Muscle layer of duodenum (tissue), 2 donors: ENCODE data around the gene MANSC1.
"Not testable (repeated sequence)": the region's sequence is repeated elsewhere in the genome, so short reads cannot be mapped to it uniquely, and the experiment has no call there.

ENCODE experiments used
- H3K27ac ChIP-seq: one replicate; pipeline ENCODE4 v1.7.0; 2013; ENCODE audit warnings: mild to moderate bottlenecking, low read length
- H3K27me3 ChIP-seq: one replicate; pipeline ENCODE4 v1.7.0; 2013; ENCODE audit warnings: low read depth, mild to moderate bottlenecking, control low read depth, low read length
- H3K36me3 ChIP-seq, 2 donors: one replicate each; pipeline ENCODE4 v1.7.0; 2013; ENCODE audit warnings: low read length in 2 of 2, control low read depth in 1 of 2, mild to moderate bottlenecking in 1 of 2; ENCODE audit not compliant: insufficient read depth in 2 of 2, control insufficient read depth in 1 of 2
- H3K4me1 ChIP-seq, 2 donors: one replicate each; pipeline ENCODE4 v1.7.0; 2013; ENCODE audit warnings: low read length in 2 of 2, mild to moderate bottlenecking in 2 of 2, control low read depth in 1 of 2, moderate library complexity in 1 of 2; ENCODE audit not compliant: insufficient read depth in 2 of 2, control insufficient read depth in 1 of 2
- H3K4me3 ChIP-seq, 2 donors: one replicate each; pipeline ENCODE4 v1.7.0; 2013; ENCODE audit warnings: low read length in 2 of 2, low read depth in 1 of 2, mild to moderate bottlenecking in 1 of 2
- H3K9me3 ChIP-seq, 2 donors: one replicate each; pipeline ENCODE4 v1.7.0; 2013; ENCODE audit warnings: low read length in 2 of 2, control low read depth in 1 of 2, mild to moderate bottlenecking in 1 of 2; ENCODE audit not compliant: control insufficient read depth in 1 of 2
- donor health status: healthy.

MANSC1 gene

GRCh38 chr12:12315838-12316237 lies 34.2 kb downstream of the MANSC1 start:
- H3K36me3 ChIP-seq: no peaks in the 10 kb centered on the region
- H3K27ac ChIP-seq: no peak overlapping the region
- no peaks in the 10 kb centered on the region for H3K27me3 ChIP-seq
- H3K9me3 ChIP-seq: no peaks in the 10 kb centered on the region
- no peak overlapping the region for H3K4me3 ChIP-seq
- H3K4me1 ChIP-seq: peaks cover 0 to 5% of the 10 kb centered on the region in 2 donors

GRCh38 chr12:12310695-12311094 lies 39.3 kb downstream of the MANSC1 start:
- not testable (repeated sequence) for H3K27ac ChIP-seq, H3K9me3 ChIP-seq, H3K36me3 ChIP-seq, H3K27me3 ChIP-seq, H3K4me1 ChIP-seq, H3K4me3 ChIP-seq

GRCh38 chr12:12305568-12306300 lies 44.3 kb downstream of the MANSC1 start:
- Histone ChIP-seq H3K36me3 (no peaks in the 10 kb centered on the region), H3K9me3 (no peaks in the 10 kb centered on the region), H3K27me3 (no peaks in the 10 kb centered on the region), H3K4me3 (no peak overlapping the region), H3K4me1 (no peaks in the 10 kb centered on the region), H3K27ac (no peak overlapping the region)

GRCh38 chr12:12302976-12303375 lies 47.1 kb downstream of the MANSC1 start:
- no peaks in the 10 kb centered on the region for H3K27me3 ChIP-seq
- H3K27ac ChIP-seq: no peak overlapping the region
- no peaks in the 10 kb centered on the region for H3K4me1 ChIP-seq
- H3K36me3 ChIP-seq: no peaks in the 10 kb centered on the region
- H3K9me3 ChIP-seq: no peaks in the 10 kb centered on the region
- H3K4me3 ChIP-seq: no peak overlapping the region

GRCh38 chr12:12301122-12301521 lies 48.9 kb downstream of the MANSC1 start:
- no peak overlapping the region for H3K4me3 ChIP-seq
- no peaks in the 10 kb centered on the region for H3K9me3 ChIP-seq

GRCh38 chr12:12297201-12297830 lies 52.7 kb downstream of the MANSC1 start:
- H3K27ac ChIP-seq: no peak overlapping the region
- no peak overlapping the region for H3K4me3 ChIP-seq
- no peaks in the 10 kb centered on the region for H3K27me3 ChIP-seq
- H3K36me3 ChIP-seq: no peaks in the 10 kb centered on the region
- no peaks in the 10 kb centered on the region for H3K4me1 ChIP-seq
- no peaks in the 10 kb centered on the region for H3K9me3 ChIP-seq

More at GRCh38 chr12:12301122-12301521, 48.9 kb downstream of the MANSC1 start:
- H3K4me1 ChIP-seq: no peaks in the 10 kb centered on the region
- no peak overlapping the region for H3K27ac ChIP-seq
- H3K36me3 ChIP-seq: no peaks in the 10 kb centered on the region
- no peaks in the 10 kb centered on the region for H3K27me3 ChIP-seq

- Histone ChIP-seq H3K36me3 (no peaks in the 10 kb centered on the region), H3K27ac (no peak overlapping the region), H3K4me3 (no peak overlapping the region), H3K4me1 (no peaks in the 10 kb centered on the region), H3K27me3 (no peaks in the 10 kb centered on the region), H3K9me3 (no peaks in the 10 kb centered on the region)
Observed at GRCh38 chr12:12294215-12295005, 55.6 kb downstream of the MANSC1 start.

- no peaks in the 10 kb centered on the region for H3K27me3 ChIP-seq
- no peak overlapping the region for H3K27ac ChIP-seq
- H3K36me3 ChIP-seq: no peaks in the 10 kb centered on the region
- no peaks in the 10 kb centered on the region for H3K4me1 ChIP-seq
- no peak overlapping the region for H3K4me3 ChIP-seq
- no peaks in the 10 kb centered on the region for H3K9me3 ChIP-seq
Observed at GRCh38 chr12:12290206-12290605, 59.8 kb downstream of the MANSC1 start.

- H3K4me3 ChIP-seq: no peak overlapping the region
- peaks cover 0 to 6% of the 10 kb centered on the region in 2 donors for H3K4me1 ChIP-seq
- H3K36me3 ChIP-seq: no peaks in the 10 kb centered on the region
- no peaks in the 10 kb centered on the region for H3K9me3 ChIP-seq
- no peaks in the 10 kb centered on the region for H3K27me3 ChIP-seq
- no peak overlapping the region for H3K27ac ChIP-seq
Observed at GRCh38 chr12:12286441-12286840, 63.6 kb downstream of the MANSC1 start.

GRCh38 chr12:12282761-12283425 lies 67.1 kb downstream of the MANSC1 start:
- Histone ChIP-seq H3K4me3 (no peak overlapping the region), H3K4me1 (peaks cover 0 to 6% of the 10 kb centered on the region in 2 donors), H3K9me3 (peaks cover 0 to under 1% of the 10 kb centered on the region in 2 donors), H3K36me3 (no peaks in the 10 kb centered on the region), H3K27ac (no peak overlapping the region), H3K27me3 (no peaks in the 10 kb centered on the region)

- Histone ChIP-seq H3K27me3 (no peaks in the 10 kb centered on the region), H3K4me3 (no peak overlapping the region), H3K4me1 (peaks cover 0 to 6% of the 10 kb centered on the region in 2 donors), H3K36me3 (no peaks in the 10 kb centered on the region), H3K9me3 (peaks cover 0 to 2% of the 10 kb centered on the region in 2 donors), H3K27ac (no peak overlapping the region)
Observed at GRCh38 chr12:12282202-12282601, 67.8 kb downstream of the MANSC1 start.
